ENCODE results near the gene TPSAB1. TPM values are rescaled to one million over a fixed set of nuclear protein-coding genes. Genes with fewer than 3 reads are reported as not detected.

The TPSAB1 gene
- total RNA-seq, 1 donor from 2014 or later, result 8.9 TPM

- no peak for DNase-seq (ENCODE audit: low spot score)
These were observed 30.0 kb upstream of the TPSAB1 start for GRCh38 chr16:1210461-1210860.

DNA sequence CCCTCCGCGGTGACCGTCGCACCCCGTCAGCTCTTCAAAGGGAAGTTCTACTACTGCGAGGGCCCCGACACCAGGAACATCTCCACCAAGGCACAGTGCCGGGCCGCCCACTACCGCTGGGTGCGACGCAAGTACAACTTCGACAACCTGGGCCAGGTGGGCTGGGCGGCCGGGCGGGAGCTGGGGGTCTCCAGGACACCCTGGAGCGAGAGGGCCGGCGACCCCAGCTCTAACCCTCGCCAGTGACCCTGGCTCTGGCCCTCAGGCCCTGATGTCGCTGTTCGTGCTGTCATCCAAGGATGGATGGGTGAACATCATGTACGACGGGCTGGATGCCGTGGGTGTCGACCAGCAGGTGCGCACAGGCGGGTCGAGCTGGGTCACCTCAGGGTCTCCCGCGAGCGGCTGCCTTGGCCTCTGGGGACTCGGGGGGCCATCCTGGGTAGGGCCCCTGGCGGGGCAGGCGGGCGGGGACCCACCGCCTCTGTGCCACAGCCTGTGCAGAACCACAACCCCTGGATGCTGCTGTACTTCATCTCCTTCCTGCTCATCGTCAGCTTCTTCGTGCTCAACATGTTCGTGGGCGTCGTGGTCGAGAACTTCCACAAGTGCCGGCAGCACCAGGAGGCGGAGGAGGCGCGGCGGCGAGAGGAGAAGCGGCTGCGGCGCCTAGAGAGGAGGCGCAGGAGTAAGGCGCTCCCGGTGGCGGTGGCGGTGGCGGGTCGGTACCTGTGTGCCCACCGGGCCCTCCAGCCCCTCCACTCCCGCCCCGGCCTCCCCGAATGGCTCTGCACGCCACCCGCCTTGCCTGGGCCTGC is 28.8 kb upstream of the TPSAB1 start:
- DNase-seq (ENCODE audit: low spot score), result no peak

DNA sequence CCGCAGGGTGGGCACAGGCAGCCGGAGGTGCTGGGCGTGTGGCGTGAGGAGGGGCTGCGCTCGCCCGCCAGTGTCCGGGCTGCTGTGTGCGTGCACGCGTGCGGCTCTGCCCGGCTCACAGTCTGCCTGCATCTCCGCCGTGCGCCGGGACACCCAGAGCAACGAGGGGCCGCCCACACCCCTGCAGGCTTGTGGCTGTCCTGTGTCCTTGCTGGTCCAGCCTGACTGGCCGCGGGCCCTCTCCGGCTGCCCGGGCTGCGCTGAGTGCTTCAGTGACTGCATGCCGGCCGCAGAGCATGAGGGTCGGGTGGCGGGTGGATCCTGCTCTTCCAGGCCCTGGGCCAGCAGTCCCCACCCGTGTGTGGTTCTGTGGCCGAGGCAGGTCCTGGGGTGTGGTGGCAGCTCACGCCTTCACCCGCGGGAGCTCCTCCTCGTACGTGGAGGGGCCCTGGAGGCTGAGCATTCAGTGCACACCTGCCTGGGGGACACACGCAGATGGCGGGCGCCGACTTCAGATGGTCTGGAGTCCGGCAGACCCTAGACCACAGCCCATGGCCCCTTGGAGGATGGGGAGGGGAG is 27.8 kb upstream of the TPSAB1 start:
- no peak for DNase-seq (ENCODE audit: low spot score)

GRCh38 chr16:1213231-1213630 is 27.3 kb upstream of the TPSAB1 start:
- no peak for DNase-seq (ENCODE audit: low spot score)

DNA sequence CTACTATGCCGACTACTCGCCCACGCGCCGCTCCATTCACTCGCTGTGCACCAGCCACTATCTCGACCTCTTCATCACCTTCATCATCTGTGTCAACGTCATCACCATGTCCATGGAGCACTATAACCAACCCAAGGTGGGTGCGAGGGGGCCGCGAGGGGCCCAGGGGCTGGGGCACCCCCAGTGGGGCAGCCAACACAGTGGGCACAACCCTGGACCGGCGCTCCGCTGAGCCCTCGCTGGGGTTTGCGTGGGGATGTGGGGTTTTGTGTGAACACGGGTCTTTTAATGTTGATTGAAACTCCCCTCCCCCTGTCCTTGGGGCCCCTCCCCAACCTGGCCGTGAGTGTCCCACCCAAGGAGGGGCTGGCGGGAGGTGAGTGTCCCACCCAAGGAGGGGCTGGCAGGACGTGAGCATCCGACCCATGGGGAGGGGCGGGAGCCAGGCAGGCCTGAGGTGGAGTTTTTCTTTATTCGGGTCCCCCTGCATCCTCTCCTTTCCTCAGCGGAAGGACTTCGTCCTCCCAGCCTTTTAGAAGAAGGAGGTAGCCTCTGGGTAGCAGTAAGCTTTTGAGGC is 26.6 kb upstream of the TPSAB1 start:
- no peak for DNase-seq (ENCODE audit: low spot score)

GRCh38 chr16:1214719-1215118 is 25.8 kb upstream of the TPSAB1 start:
- DNase-seq (ENCODE audit: low spot score), result no peak

DNA sequence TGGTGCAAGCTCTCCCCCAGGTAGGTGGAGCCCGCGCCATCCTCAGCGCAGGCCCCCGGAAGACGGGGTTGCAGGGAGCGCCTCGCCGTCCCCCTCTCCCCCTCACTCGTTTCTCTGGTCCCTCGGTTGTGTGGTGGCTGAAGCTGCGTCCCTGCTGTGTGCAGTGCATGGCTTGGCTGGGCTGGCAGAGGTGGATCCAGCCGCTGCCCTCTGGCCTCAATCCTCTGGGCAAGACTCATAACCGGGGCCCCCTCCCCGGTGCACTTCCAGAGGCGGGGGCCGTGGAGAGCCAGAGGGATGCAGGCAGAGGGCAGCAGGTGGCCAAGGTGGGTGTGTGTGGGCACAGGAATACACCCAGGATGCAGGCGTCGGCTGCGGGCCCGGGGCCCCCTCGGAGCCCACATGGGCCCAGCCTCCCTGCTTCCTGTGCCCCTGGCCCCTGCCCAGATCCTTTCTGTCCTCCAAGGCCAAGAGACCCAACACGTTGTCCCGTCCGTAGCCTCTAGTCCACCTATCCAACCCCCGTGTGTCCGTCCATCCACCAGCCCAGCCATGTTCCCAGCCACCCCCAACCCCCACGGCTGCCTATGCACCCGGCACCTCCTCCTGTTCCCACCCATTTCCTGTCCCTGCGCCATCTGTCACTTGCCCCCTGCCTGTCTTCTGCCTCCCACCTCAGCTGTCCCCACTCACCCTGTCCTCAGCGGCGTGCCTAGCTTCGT is 24.8 kb upstream of the TPSAB1 start:
- no peak for DNase-seq (ENCODE audit: low spot score)

DNA sequence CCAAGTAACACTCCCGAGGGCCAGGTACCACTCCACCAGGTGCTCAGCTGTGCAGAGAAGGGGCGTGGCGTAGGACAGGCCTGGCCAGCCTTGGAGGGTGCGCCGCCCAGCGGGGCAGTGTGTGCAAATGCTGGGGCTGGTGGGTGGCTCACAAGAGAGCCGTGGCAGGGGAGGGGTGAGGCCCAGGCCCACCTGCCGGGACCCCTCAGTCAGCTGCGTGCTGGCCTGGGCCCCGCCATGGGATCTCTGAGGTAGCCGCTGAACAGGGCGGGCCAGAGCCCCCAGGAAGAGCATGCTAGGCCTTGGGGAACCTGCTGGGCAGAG is 24.2 kb upstream of the TPSAB1 start:
- no peak for DNase-seq (ENCODE audit: low spot score)

GRCh38 chr16:1216681-1217400 is 23.7 kb upstream of the TPSAB1 start:
- no peak for DNase-seq (ENCODE audit: low spot score)

- DNase-seq (ENCODE audit: low spot score), result no peak
These were observed 23.0 kb upstream of the TPSAB1 start for GRCh38 chr16:1217526-1217925.

GRCh38 chr16:1218061-1218929 is 22.2 kb upstream of the TPSAB1 start:
- no peak for DNase-seq (ENCODE audit: low spot score)

- DNase-seq (ENCODE audit: low spot score), result no peak
These were observed 21.4 kb upstream of the TPSAB1 start for GRCh38 chr16:1218930-1219611.

DNA sequence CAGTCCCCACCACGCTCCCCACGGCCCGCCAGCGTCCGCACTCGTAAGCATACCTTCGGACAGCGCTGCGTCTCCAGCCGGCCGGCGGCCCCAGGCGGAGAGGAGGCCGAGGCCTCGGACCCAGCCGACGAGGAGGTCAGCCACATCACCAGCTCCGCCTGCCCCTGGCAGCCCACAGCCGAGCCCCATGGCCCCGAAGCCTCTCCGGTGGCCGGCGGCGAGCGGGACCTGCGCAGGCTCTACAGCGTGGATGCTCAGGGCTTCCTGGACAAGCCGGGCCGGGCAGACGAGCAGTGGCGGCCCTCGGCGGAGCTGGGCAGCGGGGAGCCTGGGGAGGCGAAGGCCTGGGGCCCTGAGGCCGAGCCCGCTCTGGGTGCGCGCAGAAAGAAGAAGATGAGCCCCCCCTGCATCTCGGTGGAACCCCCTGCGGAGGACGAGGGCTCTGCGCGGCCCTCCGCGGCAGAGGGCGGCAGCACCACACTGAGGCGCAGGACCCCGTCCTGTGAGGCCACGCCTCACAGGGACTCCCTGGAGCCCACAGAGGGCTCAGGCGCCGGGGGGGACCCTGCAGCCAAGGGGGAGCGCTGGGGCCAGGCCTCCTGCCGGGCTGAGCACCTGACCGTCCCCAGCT is 20.3 kb upstream of the TPSAB1 start:
- DNase-seq (ENCODE audit: low spot score), result no peak

GRCh38 chr16:1220841-1221627 is 19.5 kb upstream of the TPSAB1 start:
- DNase-seq (ENCODE audit: low spot score), result no peak

GRCh38 chr16:1221628-1222552 is 18.6 kb upstream of the TPSAB1 start:
- no peak for DNase-seq (ENCODE audit: low spot score)

GRCh38 chr16:1222553-1223354 is 17.8 kb upstream of the TPSAB1 start:
- DNase-seq (ENCODE audit: low spot score), result no peak
